DOHH2 (cell line): ENCODE data around the gene PGBD2.
"Not testable (repeated sequence)": the region's sequence is repeated elsewhere in the genome, so short reads cannot be mapped to it uniquely, and the experiment has no call there.

Source experiments
- CTCF ChIP-seq: fragments of 200-600 bp; sonication (generic); IDR thresholded peaks from one replicate; pipeline ENCODE4 v1.5.1; 2014; ENCODE audit warnings: antibody characterized with exemption, mild to moderate bottlenecking, low read depth, low read length; ENCODE audit not compliant: poor library complexity, severe bottlenecking
- EZH2phosphoT487 ChIP-seq: fragments of 200-600 bp; sonication (generic); IDR thresholded peaks from 2 replicates; pipeline ENCODE4 v1.6.1; 2017; ENCODE audit warnings: borderline replicate concordance, mild to moderate bottlenecking, antibody characterized with exemption, low read length, moderate library complexity, mixed read lengths

- not testable (repeated sequence) for TF ChIP-seq CTCF, EZH2phosphoT487
These were observed 39.4 kb downstream of the PGBD2 start for GRCh38 chr1:248945453-248945852.
